GM23338 (cell line): Measurements from ENCODE around the gene IL9. TPM values are rescaled to one million over a fixed set of nuclear protein-coding genes. Genes with fewer than 3 reads are reported as not detected.
A peak's percentile ranks its signal among the peaks of the same experiment; 100 is the strongest.

Experiments
- ATAC-seq: fragments of 200-7000 bp; cut with Tn5 transposase; 3 replicates; pipeline ENCODE4 v1.9.1; 2020
- DNase-seq: peaks from one replicate; pipeline ENCODE4 v3.0.0-alpha.2; 2015; ENCODE audit warnings: low spot score
- H2AFZ ChIP-seq: fragments of 200-600 bp; sonication (generic); 2 replicates; pipeline ENCODE4 v1.8.0; 2016; ENCODE audit warnings: antibody characterized with exemption, mild to moderate bottlenecking, moderate library complexity
- H3F3A ChIP-seq: fragments of 200-600 bp; sonication (generic); replicated peaks from 2 replicates; pipeline ENCODE4 v1.8.0; 2017; ENCODE audit warnings: antibody characterized with exemption, mixed run types, low read depth
- H3K27ac ChIP-seq: fragments of 200-600 bp; sonication (generic); 2 replicates; pipeline ENCODE4 v1.6.1; 2016; ENCODE audit warnings: low read depth
- H3K27me3 ChIP-seq: fragments of 200-600 bp; sonication (generic); 2 replicates; pipeline ENCODE4 v1.8.0; 2016; ENCODE audit warnings: mild to moderate bottlenecking, mixed run types, moderate library complexity; ENCODE audit not compliant: insufficient read depth
- H3K36me3 ChIP-seq: fragments of 200-600 bp; sonication (generic); 2 replicates; pipeline ENCODE4 v1.8.0; 2016; ENCODE audit warnings: mild to moderate bottlenecking; ENCODE audit not compliant: insufficient read depth
- H3K4me1 ChIP-seq: fragments of 200-600 bp; sonication (generic); 2 replicates; pipeline ENCODE4 v1.8.0; 2016; ENCODE audit warnings: mild to moderate bottlenecking, moderate library complexity; ENCODE audit not compliant: insufficient read depth
- H3K4me2 ChIP-seq: fragments of 200-600 bp; sonication (generic); 2 replicates; pipeline ENCODE4 v1.7.1; 2017; ENCODE audit warnings: mixed run types
- H3K4me3 ChIP-seq: fragments of 200-600 bp; sonication (generic); 2 replicates; pipeline ENCODE4 v1.6.1; 2016; ENCODE audit warnings: mixed run types
- H3K79me2 ChIP-seq: fragments of 200-600 bp; sonication (generic); replicated peaks from 2 replicates; pipeline ENCODE4 v1.8.0; 2017; ENCODE audit warnings: mild to moderate bottlenecking; ENCODE audit not compliant: insufficient read depth
- H3K9me2 ChIP-seq: fragments of 200-600 bp; sonication (generic); 2 replicates; pipeline ENCODE4 v1.8.0; 2017; ENCODE audit not compliant: insufficient read depth
- H4K20me1 ChIP-seq: fragments of 200-600 bp; sonication (generic); replicated peaks from 2 replicates; pipeline ENCODE4 v1.8.0; 2017; ENCODE audit warnings: mild to moderate bottlenecking; ENCODE audit not compliant: insufficient read depth
- H3K27ac Mint-ChIP-seq: 2 replicates; pipeline ENCODE4 v1.8.0; 2020; ENCODE audit warnings: inconsistent platforms, mild to moderate bottlenecking, moderate library complexity, mixed read lengths
- H3K27me3 Mint-ChIP-seq: 3 replicates; pipeline ENCODE4 v1.8.0; 2022; ENCODE audit warnings: low read depth, mild to moderate bottlenecking, moderate library complexity, mixed read lengths, inconsistent platforms; ENCODE audit not compliant: insufficient read depth, poor library complexity
- H3K36me3 Mint-ChIP-seq: 3 replicates; pipeline ENCODE4 v1.8.0; 2021; ENCODE audit warnings: low read depth, mild to moderate bottlenecking, inconsistent platforms, moderate library complexity, mixed read lengths
- H3K4me1 Mint-ChIP-seq: 3 replicates; pipeline ENCODE4 v1.8.0; 2020; ENCODE audit warnings: mild to moderate bottlenecking, inconsistent platforms, mixed read lengths
- H3K4me3 Mint-ChIP-seq: 3 replicates; pipeline ENCODE4 v1.8.0; 2021; ENCODE audit warnings: moderate library complexity, mild to moderate bottlenecking, inconsistent platforms, mixed read lengths
- H3K9me3 Mint-ChIP-seq: 3 replicates; pipeline ENCODE4 v1.8.0; 2020; ENCODE audit warnings: moderate library complexity, mild to moderate bottlenecking, inconsistent platforms, mixed read lengths
- CREB1 ChIP-seq: fragments of 250-450 bp; sonication (Bioruptor Pico); IDR thresholded peaks from 2 replicates; pipeline ENCODE4 v1.5.0; 2020; ENCODE audit warnings: low read depth, mild to moderate bottlenecking, moderate library complexity
- EZH2 ChIP-seq: fragments of 200-600 bp; sonication (generic); IDR thresholded peaks from one replicate; pipeline ENCODE4 v1.8.0; 2017; ENCODE audit warnings: antibody characterized with exemption, mild to moderate bottlenecking, low read depth; ENCODE audit not compliant: unreplicated experiment
- EZH2phosphoT487 ChIP-seq: fragments of 200-600 bp; sonication (generic); IDR thresholded peaks from one replicate; pipeline ENCODE4 v1.8.1; 2018; ENCODE audit warnings: antibody characterized with exemption; ENCODE audit not compliant: unreplicated experiment
- JUNB ChIP-seq: IDR thresholded peaks from one replicate; pipeline ENCODE4 v1.6.1; 2016; ENCODE audit warnings: antibody characterized with exemption; ENCODE audit not compliant: unreplicated experiment
- STAT1 ChIP-seq: IDR thresholded peaks from one replicate; pipeline ENCODE4 v1.6.1; 2016; ENCODE audit warnings: antibody characterized with exemption; ENCODE audit not compliant: unreplicated experiment
- ZNF462 ChIP-seq: fragments of 250-450 bp; sonication (Bioruptor Pico); IDR thresholded peaks from 2 replicates; pipeline ENCODE4 v1.5.0; 2020; ENCODE audit warnings: mild to moderate bottlenecking, moderate library complexity
- polyA plus RNA-seq: library from polyadenylated mRNA; unstranded; fragments of >200 nt; fragmentation: Nextera tagmentation; extraction: Ambion mirVana; gene quantifications from 2 replicates; pipeline ENCODE4 v1.2.1, GENCODE V29; 2016
- total RNA-seq: library from RNA; depleted of rRNA; stranded (reverse); fragments of >200 nt; shearing (Covaris generic); gene quantifications from 2 replicates; pipeline ENCODE4 v1.2.3, GENCODE V29; 2014
- TF ChIP-seq, protein P1 (sequence below): IDR thresholded peaks from one replicate; pipeline ENCODE4 v1.6.1; 2018; ENCODE audit warnings: antibody characterized with exemption; ENCODE audit not compliant: unreplicated experiment

IL9 gene
- total and polyA plus RNA-seq, 2 experiments from 2014 or later: not detected

- no peak for TF ChIP-seq ZNF462
- TF ChIP-seq EZH2: peak; percentile 73
Observed at GRCh38 chr5:135930029-135930948, 34.6 kb upstream of the IL9 start (continued).

DNA sequence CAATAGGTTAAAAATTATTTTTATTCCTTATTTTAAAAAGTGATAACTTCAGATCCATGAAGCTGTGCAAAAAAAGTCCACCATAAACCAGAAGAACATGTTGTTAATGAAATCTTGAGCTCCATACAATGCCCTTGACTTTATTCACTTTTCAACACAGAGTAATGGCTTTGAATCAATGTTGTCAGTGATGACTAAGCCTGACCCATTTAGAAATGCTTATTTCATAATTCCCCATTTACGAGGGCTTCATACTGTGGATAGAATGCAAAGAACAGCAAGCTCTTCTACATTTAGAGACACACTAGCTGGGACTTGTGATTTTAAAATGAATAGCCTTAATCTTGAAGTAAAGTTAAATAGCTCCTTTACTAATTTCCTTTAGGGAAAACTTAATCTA, 25.7 kb upstream of the IL9 start:
- Histone ChIP-seq H3K36me3 (no peaks in the 10 kb centered on the region), H3K4me2 (no peak overlapping the region), H4K20me1 (no peaks in the 10 kb centered on the region), H3K9me2 (no peaks in the 10 kb centered on the region), H2AFZ (no peak overlapping the region), H3K27me3 (no peaks in the 10 kb centered on the region; the same call in 1 of the 2 replicates), H3K4me3 (no peak overlapping the region), H3K4me1 (no peaks in the 10 kb centered on the region), H3F3A (no peaks in the 10 kb centered on the region), H3K79me2 (no peaks in the 10 kb centered on the region), H3K27ac (no peak overlapping the region)
- Mint-ChIP-seq H3K9me3 (no peaks in the 10 kb centered on the region), H3K4me1 (no peaks in the 10 kb centered on the region), H3K4me3 (no peak overlapping the region), H3K36me3 (no peaks in the 10 kb centered on the region), H3K27me3 (peaks cover 1% of the 10 kb centered on the region), H3K27ac (no peak overlapping the region)
- DNase-seq (no peak), ATAC-seq (no peak)
- TF ChIP-seq EZH2: no peak
- no peak for TF ChIP-seq EZH2phosphoT487
- TF ChIP-seq JUNB: no peak
- TF ChIP-seq, protein P1, sequence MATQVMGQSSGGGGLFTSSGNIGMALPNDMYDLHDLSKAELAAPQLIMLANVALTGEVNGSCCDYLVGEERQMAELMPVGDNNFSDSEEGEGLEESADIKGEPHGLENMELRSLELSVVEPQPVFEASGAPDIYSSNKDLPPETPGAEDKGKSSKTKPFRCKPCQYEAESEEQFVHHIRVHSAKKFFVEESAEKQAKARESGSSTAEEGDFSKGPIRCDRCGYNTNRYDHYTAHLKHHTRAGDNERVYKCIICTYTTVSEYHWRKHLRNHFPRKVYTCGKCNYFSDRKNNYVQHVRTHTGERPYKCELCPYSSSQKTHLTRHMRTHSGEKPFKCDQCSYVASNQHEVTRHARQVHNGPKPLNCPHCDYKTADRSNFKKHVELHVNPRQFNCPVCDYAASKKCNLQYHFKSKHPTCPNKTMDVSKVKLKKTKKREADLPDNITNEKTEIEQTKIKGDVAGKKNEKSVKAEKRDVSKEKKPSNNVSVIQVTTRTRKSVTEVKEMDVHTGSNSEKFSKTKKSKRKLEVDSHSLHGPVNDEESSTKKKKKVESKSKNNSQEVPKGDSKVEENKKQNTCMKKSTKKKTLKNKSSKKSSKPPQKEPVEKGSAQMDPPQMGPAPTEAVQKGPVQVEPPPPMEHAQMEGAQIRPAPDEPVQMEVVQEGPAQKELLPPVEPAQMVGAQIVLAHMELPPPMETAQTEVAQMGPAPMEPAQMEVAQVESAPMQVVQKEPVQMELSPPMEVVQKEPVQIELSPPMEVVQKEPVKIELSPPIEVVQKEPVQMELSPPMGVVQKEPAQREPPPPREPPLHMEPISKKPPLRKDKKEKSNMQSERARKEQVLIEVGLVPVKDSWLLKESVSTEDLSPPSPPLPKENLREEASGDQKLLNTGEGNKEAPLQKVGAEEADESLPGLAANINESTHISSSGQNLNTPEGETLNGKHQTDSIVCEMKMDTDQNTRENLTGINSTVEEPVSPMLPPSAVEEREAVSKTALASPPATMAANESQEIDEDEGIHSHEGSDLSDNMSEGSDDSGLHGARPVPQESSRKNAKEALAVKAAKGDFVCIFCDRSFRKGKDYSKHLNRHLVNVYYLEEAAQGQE: no peak
- TF ChIP-seq CREB1: no peak
- TF ChIP-seq STAT1: no peak
